ENCODE data around the gene VASH1.

- TF ChIP-seq CTCF (conservative IDR thresholded peaks at IDR 0.05; ENCODE audit: low read length), result no peak
- no peak for TF ChIP-seq EZH2phosphoT487 (IDR thresholded peaks at IDR 0.05; ENCODE audit: borderline replicate concordance)
These were observed 19.1 kb upstream of the VASH1 start for GRCh38 chr14:76742185-76742584.
